ENCODE measurements around the gene FLRT1. TPM values are rescaled to one million over a fixed set of nuclear protein-coding genes. Genes with fewer than 3 reads are reported as not detected.
"Not testable (repeated sequence)": the region's sequence is repeated elsewhere in the genome, so short reads cannot be mapped to it uniquely, and the experiment has no call there.

FLRT1 gene
- total RNA-seq, 4 donors from 2014 or later: 0.06 to 0.19 (median 0.08) TPM; not detected in 1

- Histone ChIP-seq H3K27ac (no peak overlapping the region), H3K4me3 (no peak overlapping the region), H3K36me3 (no peaks in the 10 kb centered on the region), H3K4me1 (no peaks in the 10 kb centered on the region), H3K9me3 (no peaks in the 10 kb centered on the region), H3K27me3 (no peaks in the 10 kb centered on the region)
- whole genome bisulfite sequencing, 2 donors: 59 to 69% methylated on average over 6 to 10 of the region's 18 CpGs
- intact Hi-C loops (cut with DNase I): no loop called here
- TF ChIP-seq POLR2A (IDR thresholded peaks at IDR 0.05) (no peak), CTCF (IDR thresholded peaks at IDR 0.05) (no peak)
- no peak for DNase-seq
These were observed 9.1 kb downstream of the FLRT1 start for GRCh38 chr11:64044730-64045393.

GRCh38 chr11:64045700-64046099 lies 10.0 kb downstream of the FLRT1 start:
- TF ChIP-seq CTCF (IDR thresholded peaks at IDR 0.05) (no peak), POLR2A (IDR thresholded peaks at IDR 0.05) (no peak)
- no peaks in the 10 kb centered on the region for H3K4me1 ChIP-seq
- 83 to 100% methylated on average over 2 of the region's 2 CpGs for WGBS, 2 donors
- no peak for DNase-seq
- H3K27me3 ChIP-seq: no peaks in the 10 kb centered on the region
- no peaks in the 10 kb centered on the region for H3K9me3 ChIP-seq
- no peak overlapping the region for H3K27ac ChIP-seq
- H3K36me3 ChIP-seq: no peaks in the 10 kb centered on the region
- intact Hi-C loops (cut with DNase I): no loop called here
- no peak overlapping the region for H3K4me3 ChIP-seq

GRCh38 chr11:64047373-64047772 lies 11.6 kb downstream of the FLRT1 start:
- intact Hi-C loops (cut with DNase I); H3K9me3 ChIP-seq; DNase-seq; H3K4me3 ChIP-seq; H3K27me3 ChIP-seq; H3K27ac ChIP-seq; H3K4me1 ChIP-seq; H3K36me3 ChIP-seq: not testable (repeated sequence)
- WGBS, 2 donors: 94 to 100% methylated on average over 1 to 6 of the region's 8 CpGs

- no peak for DNase-seq
- Histone ChIP-seq H3K27me3 (no peaks in the 10 kb centered on the region), H3K4me3 (no peak overlapping the region), H3K4me1 (no peaks in the 10 kb centered on the region), H3K9me3 (no peaks in the 10 kb centered on the region), H3K27ac (no peak overlapping the region), H3K36me3 (no peaks in the 10 kb centered on the region)
- intact Hi-C loops (cut with DNase I): no loop called here
- no peak for TF ChIP-seq POLR2A (IDR thresholded peaks at IDR 0.05)
- no peak for TF ChIP-seq CTCF (IDR thresholded peaks at IDR 0.05)
- 96% methylated on average over 4 of the region's 19 CpGs for WGBS, 2 donors
These were observed 12.5 kb downstream of the FLRT1 start for GRCh38 chr11:64048042-64048854.

GRCh38 chr11:64049509-64049908 lies 13.8 kb downstream of the FLRT1 start:
- Histone ChIP-seq H3K9me3 (no peaks in the 10 kb centered on the region), H3K4me3 (no peak overlapping the region), H3K4me1 (no peaks in the 10 kb centered on the region), H3K27me3 (no peaks in the 10 kb centered on the region), H3K27ac (no peak overlapping the region), H3K36me3 (no peaks in the 10 kb centered on the region)
- intact Hi-C loops (cut with DNase I): no loop called here
- no peak for DNase-seq
- no peak for TF ChIP-seq CTCF (IDR thresholded peaks at IDR 0.05)
- no peak for TF ChIP-seq POLR2A (IDR thresholded peaks at IDR 0.05)
- WGBS, 2 donors: 80 to 100% methylated on average over 1 to 3 of the region's 8 CpGs
